GM23248 (cell line): ENCODE results near the gene SLC30A7.

ENCODE experiments used
- EZH2 ChIP-seq: fragments of 200-600 bp; sonication (generic); IDR thresholded peaks from 2 replicates; pipeline ENCODE4 v1.6.1; 2018; ENCODE audit warnings: antibody characterized with exemption, mild to moderate bottlenecking; ENCODE audit not compliant: insufficient read depth, poor library complexity, severe bottlenecking
- EZH2phosphoT487 ChIP-seq: fragments of 200-600 bp; sonication (generic); IDR thresholded peaks from 2 replicates; pipeline ENCODE4 v1.6.1; 2018; ENCODE audit warnings: antibody characterized with exemption, moderate library complexity, mild to moderate bottlenecking, low read depth; ENCODE audit not compliant: insufficient read depth

- no peak for TF ChIP-seq EZH2
- no peak for TF ChIP-seq EZH2phosphoT487
Measured at GRCh38 chr1:100988121-100988520, 92.2 kb downstream of the SLC30A7 start.
